ENCODE measurements around the gene RINL.

Gene RINL

GRCh38 chr19:38848299-38849146, 29.6 kb downstream of the RINL start:
- DNase-seq = no peak

- DNase-seq = no peak
Observed at GRCh38 chr19:38846097-38846496, 32.0 kb downstream of the RINL start.

- DNase-seq = no peak
Observed at GRCh38 chr19:38845374-38846024, 32.6 kb downstream of the RINL start.

GRCh38 chr19:38844093-38844686, 33.9 kb downstream of the RINL start:
- no peak for DNase-seq

GRCh38 chr19:38843175-38843758, 34.8 kb downstream of the RINL start:
- DNase-seq = no peak

- peak; percentile 51 for DNase-seq
Observed at GRCh38 chr19:38842439-38843174, 35.5 kb downstream of the RINL start.

- peak; percentile 65 for DNase-seq
Observed at GRCh38 chr19:38841787-38842438, 36.2 kb downstream of the RINL start.

- no peak for DNase-seq
Observed at GRCh38 chr19:38841180-38841766, 36.8 kb downstream of the RINL start.

GRCh38 chr19:38840583-38840968, 37.5 kb downstream of the RINL start:
- no peak for DNase-seq

GRCh38 chr19:38839816-38840582, 38.1 kb downstream of the RINL start:
- no peak for DNase-seq

- no peak for DNase-seq
Observed at GRCh38 chr19:38838986-38839761, 38.9 kb downstream of the RINL start.

- no peak for DNase-seq
Observed at GRCh38 chr19:38838208-38838985, 39.7 kb downstream of the RINL start.

- no peak for DNase-seq
Observed at GRCh38 chr19:38837656-38838121, 40.4 kb downstream of the RINL start.

- no peak for DNase-seq
Observed at GRCh38 chr19:38836983-38837626, 41.0 kb downstream of the RINL start.

- no peak for DNase-seq
Observed at GRCh38 chr19:38836159-38836982, 41.7 kb downstream of the RINL start.

- no peak for DNase-seq
Observed at GRCh38 chr19:38834590-38834989, 43.5 kb downstream of the RINL start.

GRCh38 chr19:38834104-38834490, 44.0 kb downstream of the RINL start:
- DNase-seq = no peak

- no peak for DNase-seq
Observed at GRCh38 chr19:38833092-38833425, 45.0 kb downstream of the RINL start.

Measured in effector CD4-positive, alpha-beta T cell (primary cell).